Nephron (organoid): ENCODE results near the gene BAIAP2.

ENCODE experiments used
- H3K27ac Mint-ChIP-seq, 3 experiments: 2 replicates each; pipeline ENCODE4 v1.8.0; 2020; ENCODE audit warnings: mixed read lengths in 3 of 3, mild to moderate bottlenecking in 2 of 3, moderate library complexity in 1 of 3
- H3K27me3 Mint-ChIP-seq: 2 replicates; pipeline ENCODE4 v1.8.0; 2021; ENCODE audit warnings: low read depth, mild to moderate bottlenecking, moderate library complexity, mixed read lengths
- H3K36me3 Mint-ChIP-seq: 2 replicates; pipeline ENCODE4 v1.8.0; 2020; ENCODE audit warnings: low read depth, mixed read lengths
- H3K4me1 Mint-ChIP-seq: 2 replicates; pipeline ENCODE4 v1.8.0; 2020; ENCODE audit warnings: mixed read lengths
- H3K4me3 Mint-ChIP-seq, 3 experiments: 2 replicates each; pipeline ENCODE4 v1.8.0; 2020; ENCODE audit warnings: mild to moderate bottlenecking in 3 of 3, mixed read lengths in 3 of 3, moderate library complexity in 2 of 3
- H3K9me3 Mint-ChIP-seq: 2 replicates; pipeline ENCODE4 v1.8.0; 2020; ENCODE audit warnings: mixed read lengths
- TF ChIP-seq, protein P1 (sequence below), 3 experiments: fragments of 200-600 bp; sonication (generic); IDR thresholded peaks; one replicate each; pipeline ENCODE4 v1.5.0; 2021; ENCODE audit warnings: antibody characterized with exemption in 3 of 3; ENCODE audit not compliant: unreplicated experiment in 3 of 3

The BAIAP2 gene

DNA sequence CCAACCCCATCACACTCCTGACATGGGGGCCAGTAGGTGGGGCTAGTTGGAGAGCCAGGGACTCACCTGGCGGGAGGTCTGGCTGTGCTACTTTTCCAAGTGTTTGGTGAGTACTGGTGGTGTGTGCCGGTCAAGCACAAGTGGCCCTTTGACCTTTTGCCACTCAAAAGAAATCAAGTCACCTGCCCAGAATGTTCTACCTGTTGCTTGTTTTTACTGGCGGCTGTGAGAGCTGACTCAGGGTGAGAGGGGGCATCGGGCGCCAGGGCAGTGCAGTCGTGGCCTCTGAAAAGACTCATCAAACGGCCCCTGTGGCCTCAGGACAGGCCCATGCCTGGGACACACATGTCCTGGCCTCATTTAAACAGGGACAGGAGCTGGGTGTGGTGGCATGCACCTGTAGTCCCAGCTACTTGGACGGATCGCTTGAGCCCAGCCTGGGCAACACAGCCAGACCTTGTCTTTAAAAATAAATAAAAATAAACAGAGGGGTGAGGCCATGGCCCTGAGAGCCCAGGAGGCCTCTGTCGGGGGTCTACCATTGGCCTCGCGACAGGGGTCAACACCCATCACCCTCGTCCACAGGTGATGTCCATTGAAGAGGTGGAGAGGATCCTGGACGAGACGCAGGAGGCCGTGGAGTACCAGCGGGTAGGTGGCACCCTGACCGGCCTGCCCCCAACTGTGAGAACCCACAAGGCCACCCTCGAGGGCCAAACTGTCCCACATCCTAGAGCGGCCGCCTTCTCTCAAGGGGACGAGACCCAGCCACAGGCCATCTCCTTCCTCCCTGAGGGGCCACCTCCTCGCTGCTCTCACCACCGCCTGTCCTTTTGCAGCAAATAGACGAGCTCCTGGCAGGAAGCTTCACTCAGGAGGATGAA lies 38.3 kb upstream of the BAIAP2 start:
- Mint-ChIP-seq H3K4me3 (no peak overlapping the region), H3K9me3 (no peaks in the 10 kb centered on the region), H3K27me3 (peaks cover 6% of the 10 kb centered on the region), H3K36me3 (peaks cover 11% of the 10 kb centered on the region), H3K4me1 (peaks cover 12% of the 10 kb centered on the region), H3K27ac (no peak overlapping the region)
- TF ChIP-seq, protein P1, sequence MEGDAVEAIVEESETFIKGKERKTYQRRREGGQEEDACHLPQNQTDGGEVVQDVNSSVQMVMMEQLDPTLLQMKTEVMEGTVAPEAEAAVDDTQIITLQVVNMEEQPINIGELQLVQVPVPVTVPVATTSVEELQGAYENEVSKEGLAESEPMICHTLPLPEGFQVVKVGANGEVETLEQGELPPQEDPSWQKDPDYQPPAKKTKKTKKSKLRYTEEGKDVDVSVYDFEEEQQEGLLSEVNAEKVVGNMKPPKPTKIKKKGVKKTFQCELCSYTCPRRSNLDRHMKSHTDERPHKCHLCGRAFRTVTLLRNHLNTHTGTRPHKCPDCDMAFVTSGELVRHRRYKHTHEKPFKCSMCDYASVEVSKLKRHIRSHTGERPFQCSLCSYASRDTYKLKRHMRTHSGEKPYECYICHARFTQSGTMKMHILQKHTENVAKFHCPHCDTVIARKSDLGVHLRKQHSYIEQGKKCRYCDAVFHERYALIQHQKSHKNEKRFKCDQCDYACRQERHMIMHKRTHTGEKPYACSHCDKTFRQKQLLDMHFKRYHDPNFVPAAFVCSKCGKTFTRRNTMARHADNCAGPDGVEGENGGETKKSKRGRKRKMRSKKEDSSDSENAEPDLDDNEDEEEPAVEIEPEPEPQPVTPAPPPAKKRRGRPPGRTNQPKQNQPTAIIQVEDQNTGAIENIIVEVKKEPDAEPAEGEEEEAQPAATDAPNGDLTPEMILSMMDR (IDR thresholded peaks at IDR 0.05; ENCODE audit: unreplicated experiment in 3 of 3): no peak

DNA sequence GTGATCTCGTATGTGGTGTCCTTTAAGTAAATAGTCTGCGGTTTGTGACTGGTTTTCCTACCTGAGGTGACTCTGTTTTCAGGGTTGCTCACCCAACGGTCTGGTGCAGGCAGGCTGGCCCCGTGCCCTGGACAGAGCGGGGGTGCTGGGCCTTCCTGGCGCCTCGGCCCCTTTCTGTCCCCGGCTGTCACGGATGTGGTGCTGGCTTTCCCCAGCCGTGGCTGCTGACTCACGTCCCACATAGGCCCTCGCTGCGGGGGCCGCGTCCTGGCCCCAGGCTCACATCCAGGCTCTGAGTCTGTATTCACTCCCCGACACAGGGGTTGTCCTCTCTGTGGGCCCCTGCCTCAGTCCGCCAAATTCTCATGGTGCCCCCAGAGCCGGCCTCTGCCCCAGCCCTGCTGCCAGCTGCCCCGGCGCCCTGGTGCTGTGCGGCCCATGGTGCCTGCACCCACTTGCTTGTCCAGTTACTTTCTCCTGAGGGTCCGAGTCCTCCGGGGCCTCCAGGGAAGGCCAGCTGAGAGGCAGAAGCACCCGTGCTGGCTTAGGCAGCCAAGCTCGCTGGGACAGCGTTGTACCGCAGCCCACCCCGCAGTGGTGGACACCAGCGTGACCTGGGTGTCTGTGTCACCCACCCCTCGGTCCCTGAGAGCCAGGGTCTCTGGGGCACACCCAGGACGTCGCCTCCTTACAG lies 37.4 kb upstream of the BAIAP2 start:
- no peak overlapping the region for H3K27ac Mint-ChIP-seq
- peaks cover 11% of the 10 kb centered on the region for H3K36me3 Mint-ChIP-seq
- H3K27me3 Mint-ChIP-seq: peaks cover 15% of the 10 kb centered on the region
- H3K9me3 Mint-ChIP-seq: no peaks in the 10 kb centered on the region
- peaks cover 17% of the 10 kb centered on the region for H3K4me1 Mint-ChIP-seq
- no peak overlapping the region for H3K4me3 Mint-ChIP-seq
- TF ChIP-seq, protein P1 (IDR thresholded peaks at IDR 0.05; ENCODE audit: unreplicated experiment in 3 of 3): no peak

DNA sequence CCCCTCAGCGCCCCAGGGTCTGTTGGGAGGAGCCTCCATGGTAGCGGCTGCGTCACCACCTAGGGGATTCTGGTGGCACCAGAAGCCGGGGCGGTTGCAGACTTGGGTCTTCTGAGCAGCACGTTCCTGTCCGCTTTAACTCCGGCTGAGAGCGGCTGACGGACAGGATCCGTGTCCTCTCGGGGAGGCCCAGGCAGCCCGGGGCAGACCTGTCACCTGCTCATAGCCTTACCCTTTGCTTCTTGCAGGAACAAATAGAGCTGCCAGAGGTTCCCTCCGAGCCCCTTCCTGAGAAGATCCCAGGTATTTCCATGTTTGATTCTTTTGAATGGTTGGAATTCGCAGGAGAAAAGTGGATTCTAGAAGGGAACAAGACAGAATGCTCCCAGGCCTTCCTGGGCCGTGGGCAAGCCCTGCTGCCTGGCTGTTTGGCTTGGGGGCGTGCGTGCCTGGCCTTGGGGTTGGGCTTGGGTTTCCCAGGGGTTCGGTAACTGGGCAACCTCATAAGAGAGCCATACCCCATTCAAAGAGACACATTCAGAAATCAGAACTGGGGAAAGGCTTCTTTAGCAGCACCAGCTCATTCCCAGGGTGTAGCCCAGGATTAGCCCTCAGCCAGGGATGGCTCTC lies 36.7 kb upstream of the BAIAP2 start:
- Mint-ChIP-seq H3K27ac (no peak overlapping the region), H3K9me3 (no peaks in the 10 kb centered on the region), H3K4me1 (peaks cover 12% of the 10 kb centered on the region), H3K36me3 (peaks cover 11% of the 10 kb centered on the region), H3K4me3 (no peak overlapping the region), H3K27me3 (peaks cover 21% of the 10 kb centered on the region)
- TF ChIP-seq, protein P1 (IDR thresholded peaks at IDR 0.05; ENCODE audit: unreplicated experiment in 3 of 3): no peak

DNA sequence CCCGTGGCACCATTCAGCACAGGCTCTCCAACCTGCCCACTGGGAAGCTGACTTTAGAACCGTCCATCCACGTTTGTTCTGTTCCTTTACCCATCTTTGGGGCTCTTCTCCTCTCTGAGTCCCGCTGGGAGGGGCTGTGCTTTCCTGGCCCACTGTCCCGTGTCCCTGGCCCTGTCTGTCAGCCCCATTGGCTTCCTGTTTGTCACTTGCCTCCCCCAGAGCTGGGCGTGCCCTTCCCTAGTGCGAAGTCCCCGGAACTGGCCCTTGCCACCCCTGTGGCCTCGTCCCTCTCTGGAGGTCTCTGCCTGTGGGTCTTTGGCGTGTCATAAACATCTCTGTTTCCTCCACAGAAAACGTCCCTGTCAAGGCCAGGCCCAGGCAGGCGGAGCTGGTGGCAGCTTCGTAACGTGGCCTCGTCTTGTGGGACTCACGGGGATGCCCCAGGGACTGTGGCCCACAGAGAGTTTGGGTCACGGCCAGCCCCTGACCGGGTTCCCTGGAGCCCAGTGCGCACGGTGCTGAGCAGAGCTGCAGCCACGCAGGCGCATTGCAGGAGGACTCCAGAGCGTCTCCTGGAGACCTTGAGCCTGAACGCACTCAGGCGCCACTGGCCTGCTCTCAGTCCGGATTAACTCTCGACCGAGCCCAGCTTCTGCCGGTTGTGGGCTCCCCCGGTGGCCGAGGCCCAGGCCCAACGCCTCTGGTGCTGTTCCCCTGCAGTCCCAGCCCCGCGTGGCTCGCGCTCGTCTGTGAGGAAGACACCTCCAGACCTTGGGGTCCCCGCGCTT lies 36.0 kb upstream of the BAIAP2 start:
- Mint-ChIP-seq H3K4me1 (peaks cover 12% of the 10 kb centered on the region), H3K4me3 (no peak overlapping the region)
- TF ChIP-seq, protein P1 (IDR thresholded peaks at IDR 0.05; ENCODE audit: unreplicated experiment in 3 of 3): no peak

DNA sequence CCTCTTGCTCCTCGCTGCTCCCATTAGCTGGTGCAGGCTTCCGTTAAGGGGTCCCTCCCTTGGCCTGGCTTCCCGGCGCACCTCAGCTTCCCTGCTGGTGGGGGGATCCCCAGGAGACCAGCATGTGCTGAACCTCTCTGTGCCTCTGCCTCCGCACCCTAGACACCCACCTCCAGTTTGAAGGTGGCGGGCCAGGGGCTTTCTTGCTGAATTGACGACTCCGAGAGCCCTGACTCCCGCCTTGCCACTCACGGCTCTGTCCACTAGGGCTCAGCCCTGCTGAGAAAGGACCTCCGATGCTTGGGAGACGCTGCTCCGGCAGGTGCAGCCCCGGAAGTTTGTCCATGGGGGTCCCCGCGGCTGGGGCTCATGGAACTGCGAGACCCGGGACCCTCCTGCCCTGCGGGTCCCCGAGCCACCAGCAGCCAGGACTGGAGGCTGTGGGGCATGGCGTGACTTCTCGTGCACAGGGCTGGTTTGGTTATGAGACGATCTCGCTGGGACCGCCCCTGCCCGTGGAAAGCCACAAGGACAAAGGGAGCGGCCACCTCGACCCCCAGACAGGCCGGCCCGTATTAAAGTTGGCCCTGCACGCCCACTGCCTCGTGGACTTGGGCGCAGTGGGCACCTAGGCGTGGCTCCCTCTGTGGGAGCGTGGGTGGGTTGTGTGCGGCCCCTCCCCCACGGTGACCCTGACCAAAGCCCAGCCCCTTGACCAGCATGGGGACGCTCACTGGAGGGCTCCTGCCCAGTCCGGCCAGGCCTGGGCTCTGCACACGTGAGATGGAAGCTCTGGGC lies 35.2 kb upstream of the BAIAP2 start:
- TF ChIP-seq, protein P1 (IDR thresholded peaks at IDR 0.05; ENCODE audit: unreplicated experiment in 3 of 3): no peak
- H3K4me1 Mint-ChIP-seq: peaks cover 15% of the 10 kb centered on the region

More for the DNA sequence above, 36.0 kb upstream of the BAIAP2 start:
- H3K27me3 Mint-ChIP-seq: peaks cover 27% of the 10 kb centered on the region
- H3K27ac Mint-ChIP-seq: no peak overlapping the region
- H3K9me3 Mint-ChIP-seq: no peaks in the 10 kb centered on the region
- peaks cover 11% of the 10 kb centered on the region for H3K36me3 Mint-ChIP-seq

More for the DNA sequence above, 35.2 kb upstream of the BAIAP2 start:
- Mint-ChIP-seq H3K36me3 (peaks cover 11% of the 10 kb centered on the region), H3K4me3 (no peak overlapping the region), H3K27me3 (peaks cover 32% of the 10 kb centered on the region), H3K9me3 (peaks cover 2% of the 10 kb centered on the region), H3K27ac (no peak overlapping the region)
